HEK293T (cell line): Measurements from ENCODE around the gene E2F1.

Experiments used
- CTCF ChIA-PET: fragments of 350-600 bp; formaldehyde crosslinking; extraction: SDS; loops from one replicate; lab custom pipeline; 2021; ENCODE audit warnings: antibody characterized with exemption, inconsistent platforms; lab: Yijun Ruan, JAX
- POLR2A ChIA-PET: fragments of 350-600 bp; formaldehyde crosslinking; extraction: SDS; loops from one replicate; lab custom pipeline; 2020; ENCODE audit warnings: antibody characterized with exemption, inconsistent platforms; lab: Yijun Ruan, JAX
- DNase-seq: peaks from one replicate; pipeline ENCODE4 v3.0.0; 2012; ENCODE audit warnings: mixed read lengths; ENCODE audit errors: extremely low spot score
- ARNT ChIP-seq: fragments of 450-650 bp; IDR thresholded peaks from 2 replicates; pipeline ENCODE4 v1.6.1; 2017; ENCODE audit warnings: mild to moderate bottlenecking
- BHLHE40 ChIP-seq: fragments of 450-650 bp; IDR thresholded peaks from 2 replicates; pipeline ENCODE4 v1.6.1; 2016; ENCODE audit warnings: mild to moderate bottlenecking, moderate library complexity, borderline replicate concordance
- CTBP1 ChIP-seq: fragments of 450-650 bp; IDR thresholded peaks from 2 replicates; pipeline ENCODE4 v1.6.1; 2016; ENCODE audit warnings: borderline replicate concordance
- ELF4 ChIP-seq: fragments of 450-650 bp; IDR thresholded peaks from 2 replicates; pipeline ENCODE4 v1.6.1; 2017; ENCODE audit warnings: antibody characterized with exemption
- FOXA1 ChIP-seq: fragments of 450-650 bp; IDR thresholded peaks from 2 replicates; pipeline ENCODE4 v1.6.1; 2016; ENCODE audit warnings: mild to moderate bottlenecking
- FOXK2 ChIP-seq: fragments of 450-650 bp; IDR thresholded peaks from 2 replicates; pipeline ENCODE4 v1.6.1; 2016; ENCODE audit warnings: mild to moderate bottlenecking
- FOXM1 ChIP-seq: fragments of 450-650 bp; IDR thresholded peaks from 2 replicates; pipeline ENCODE4 v1.6.1; 2017; ENCODE audit warnings: mild to moderate bottlenecking, borderline replicate concordance
- HDGF ChIP-seq: fragments of 450-650 bp; IDR thresholded peaks from 2 replicates; pipeline ENCODE4 v1.6.1; 2017; ENCODE audit warnings: antibody characterized with exemption, borderline replicate concordance
- L3MBTL2 ChIP-seq: fragments of 450-650 bp; conservative IDR thresholded peaks from 2 replicates; pipeline ENCODE4 v1.6.1; 2016; ENCODE audit warnings: mild to moderate bottlenecking
- LEF1 ChIP-seq: fragments of 450-650 bp; IDR thresholded peaks from 2 replicates; pipeline ENCODE4 v1.6.1; 2017; ENCODE audit warnings: mild to moderate bottlenecking, borderline replicate concordance
- NFRKB ChIP-seq: fragments of 450-650 bp; IDR thresholded peaks from 2 replicates; pipeline ENCODE4 v1.6.1; 2016; ENCODE audit warnings: mild to moderate bottlenecking, moderate library complexity
- SP1 ChIP-seq: fragments of 450-650 bp; IDR thresholded peaks from 2 replicates; pipeline ENCODE4 v1.6.1; 2017
- SUZ12 ChIP-seq: fragments of 450-650 bp; IDR thresholded peaks from 2 replicates; pipeline ENCODE4 v1.6.1; 2016; ENCODE audit warnings: mild to moderate bottlenecking
- TARDBP ChIP-seq: fragments of 450-650 bp; IDR thresholded peaks from 2 replicates; pipeline ENCODE4 v1.6.1; 2016
- ZNF384 ChIP-seq: fragments of 450-650 bp; IDR thresholded peaks from 2 replicates; pipeline ENCODE4 v1.6.1; 2016
- TF ChIP-seq, protein P1 (sequence below): fragments of 450-650 bp; IDR thresholded peaks from 2 replicates; pipeline ENCODE4 v1.6.1; 2016

E2F1 gene

GRCh38 chr20:33711446-33711738 lies 25.2 kb upstream of the E2F1 start:
- ChIA-PET CTCF (no interaction called here), POLR2A (no interaction called here)
- no peak for DNase-seq
- TF ChIP-seq L3MBTL2 (no peak), CTBP1 (no peak), LEF1 (no peak), SP1 (no peak), SUZ12 (no peak), ARNT (no peak), ELF4 (no peak), BHLHE40 (no peak), FOXA1 (no peak), HDGF (no peak), ZNF384 (no peak), NFRKB (no peak), FOXK2 (no peak)
- TF ChIP-seq, protein P1, sequence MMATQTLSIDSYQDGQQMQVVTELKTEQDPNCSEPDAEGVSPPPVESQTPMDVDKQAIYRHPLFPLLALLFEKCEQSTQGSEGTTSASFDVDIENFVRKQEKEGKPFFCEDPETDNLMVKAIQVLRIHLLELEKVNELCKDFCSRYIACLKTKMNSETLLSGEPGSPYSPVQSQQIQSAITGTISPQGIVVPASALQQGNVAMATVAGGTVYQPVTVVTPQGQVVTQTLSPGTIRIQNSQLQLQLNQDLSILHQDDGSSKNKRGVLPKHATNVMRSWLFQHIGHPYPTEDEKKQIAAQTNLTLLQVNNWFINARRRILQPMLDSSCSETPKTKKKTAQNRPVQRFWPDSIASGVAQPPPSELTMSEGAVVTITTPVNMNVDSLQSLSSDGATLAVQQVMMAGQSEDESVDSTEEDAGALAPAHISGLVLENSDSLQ = no peak

- TF ChIP-seq FOXA1 (no peak), TARDBP (no peak)
- POLR2A ChIA-PET = no interaction called here
- DNase-seq = no peak
- CTCF ChIA-PET = no interaction called here
Observed at GRCh38 chr20:33710681-33711445, 24.7 kb upstream of the E2F1 start.

DNA sequence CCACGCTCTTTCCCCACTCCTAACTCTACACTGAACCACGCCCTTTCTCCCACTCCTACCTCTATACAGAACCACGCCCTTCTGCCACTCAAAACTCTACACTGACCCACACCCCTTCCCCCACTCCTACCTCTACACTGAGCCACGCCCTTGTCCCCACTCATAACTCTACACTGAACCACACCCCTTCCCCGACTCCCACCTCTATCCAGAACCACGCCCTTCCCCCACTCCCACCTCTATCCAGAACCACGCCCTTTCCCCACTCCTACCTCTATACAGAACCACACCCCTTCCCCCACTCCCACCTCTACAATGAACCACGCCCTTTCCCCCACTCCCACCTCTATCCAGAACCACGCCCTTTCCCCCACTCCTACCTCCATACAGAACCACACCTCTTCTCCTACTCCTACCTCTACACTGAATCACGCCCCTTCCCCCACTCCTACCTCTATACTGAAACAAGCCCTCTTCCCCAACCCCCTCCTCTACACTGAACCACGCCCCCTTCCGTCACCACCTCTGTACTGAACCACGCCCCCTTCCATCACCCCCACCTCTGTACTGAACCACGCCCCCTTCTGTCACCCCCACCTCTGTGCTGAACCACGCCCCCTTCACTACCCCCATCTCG lies 23.8 kb upstream of the E2F1 start:
- CTCF ChIA-PET = no interaction called here
- TF ChIP-seq, protein P1 = no peak
- TF ChIP-seq BHLHE40 (no peak), SP1 (no peak), FOXA1 (no peak), ZNF384 (no peak), NFRKB (no peak), FOXK2 (no peak)
- POLR2A ChIA-PET = no interaction called here
- no peak for DNase-seq

- DNase-seq = no peak
- no peak for TF ChIP-seq BHLHE40
- POLR2A ChIA-PET = no interaction called here
- CTCF ChIA-PET = no interaction called here
Observed at GRCh38 chr20:33709398-33709797, 23.2 kb upstream of the E2F1 start.

- CTCF ChIA-PET = no interaction called here
- no peak for TF ChIP-seq ZNF384
- no peak for TF ChIP-seq BHLHE40
- no peak for TF ChIP-seq FOXK2
- TF ChIP-seq SUZ12 = no peak
- TF ChIP-seq ARNT = no peak
- TF ChIP-seq, protein P1 = no peak
- TF ChIP-seq ELF4 = no peak
- no peak for TF ChIP-seq LEF1
- no peak for TF ChIP-seq L3MBTL2
- TF ChIP-seq FOXM1 = no peak
- no peak for TF ChIP-seq TARDBP
- no peak for TF ChIP-seq HDGF
- TF ChIP-seq CTBP1 = no peak
- TF ChIP-seq FOXA1 = no peak
- TF ChIP-seq SP1 = no peak
- TF ChIP-seq NFRKB = no peak
- DNase-seq = no peak
- POLR2A ChIA-PET = no interaction called here
Observed at GRCh38 chr20:33707668-33708067, 21.5 kb upstream of the E2F1 start.

- CTCF ChIA-PET = interaction anchor here (1.1 kb wide), 1 partner anchor 10 kb away, joined by 3 read pairs; no protein-coding TSS in a partner anchor
- no peak for DNase-seq
- TF ChIP-seq SUZ12 (no peak), TARDBP (no peak), LEF1 (no peak), ZNF384 (no peak), FOXK2 (no peak), HDGF (no peak), NFRKB (no peak), SP1 (no peak), ARNT (no peak), FOXA1 (no peak), L3MBTL2 (no peak), BHLHE40 (no peak), CTBP1 (no peak), FOXM1 (no peak), ELF4 (no peak)
- TF ChIP-seq, protein P1 = no peak
- POLR2A ChIA-PET = interaction anchor here (0.8 to 1.7 kb wide), 3 partner anchors 10 to 29 kb away, joined by 3 to 4 read pairs (median 4); partner anchors contain the start of gene PXMP4
Observed at GRCh38 chr20:33704197-33704924, 18.2 kb upstream of the E2F1 start.
